ENCODE measurements around the gene PGLYRP2.

The PGLYRP2 gene

DNA sequence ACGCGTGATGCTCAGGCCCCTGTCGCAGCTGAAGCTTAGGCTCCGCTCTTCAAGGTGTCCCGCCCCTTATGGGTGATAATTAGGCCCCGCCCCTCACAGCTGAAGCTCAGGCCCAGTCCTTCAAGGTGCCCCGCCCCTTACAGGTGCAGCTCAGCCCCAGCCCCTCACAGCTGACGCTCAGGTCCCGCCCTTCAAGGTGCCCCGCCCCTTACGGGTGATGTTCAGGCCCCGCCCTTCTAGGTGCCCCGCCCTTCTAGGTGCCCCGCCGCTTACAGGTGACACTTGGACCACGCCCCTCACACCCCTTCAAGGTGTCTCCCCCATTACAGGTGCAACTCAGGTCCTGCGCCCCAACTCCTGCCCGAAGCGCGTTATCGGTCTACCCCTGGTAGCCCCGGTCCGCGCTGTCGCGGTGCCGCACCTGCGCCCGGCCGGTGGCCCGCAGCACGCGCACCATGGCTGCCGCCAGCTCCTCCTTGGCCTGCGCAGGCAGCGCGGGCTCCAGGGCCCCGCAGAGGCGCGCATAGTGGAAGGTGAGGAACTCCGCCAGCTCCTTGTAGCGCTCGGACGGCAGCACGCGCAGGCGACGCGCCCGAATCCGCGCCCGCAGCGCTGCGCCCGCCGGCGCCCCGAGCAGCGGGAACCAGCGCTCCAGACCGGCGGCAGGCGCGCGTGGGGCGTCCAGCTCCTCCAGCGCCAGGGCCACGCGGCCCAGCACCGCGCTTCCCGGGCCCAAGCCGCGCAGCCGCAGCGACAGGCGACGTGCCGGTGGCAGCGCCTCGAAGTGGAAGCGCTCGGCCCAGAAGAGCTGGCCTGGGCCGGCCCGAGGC, 22.2 kb downstream of the PGLYRP2 start:
- no peak for DNase-seq (ENCODE audit: low read depth in 3 of 3)

DNA sequence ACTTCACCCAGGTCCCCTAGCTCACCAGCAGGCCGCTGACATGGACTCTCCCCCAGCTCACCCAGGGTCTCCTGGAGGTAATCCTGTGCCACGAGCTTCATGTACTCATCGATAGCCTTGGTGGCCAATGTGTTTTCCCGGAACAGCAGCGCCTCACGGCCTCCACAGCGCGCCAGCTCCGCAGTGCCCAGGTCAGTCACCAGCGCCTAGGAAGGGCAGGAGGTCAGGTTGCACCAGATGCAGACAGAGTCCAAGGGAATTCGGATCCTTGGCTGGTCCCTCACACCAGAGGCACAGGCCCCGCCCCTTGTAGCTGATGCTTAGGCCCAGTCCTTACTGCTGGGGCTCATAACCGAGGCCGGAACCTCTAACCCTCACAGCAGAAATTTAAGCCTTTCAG, 22.9 kb downstream of the PGLYRP2 start:
- DNase-seq (ENCODE audit: low read depth in 3 of 3): no peak

DNA sequence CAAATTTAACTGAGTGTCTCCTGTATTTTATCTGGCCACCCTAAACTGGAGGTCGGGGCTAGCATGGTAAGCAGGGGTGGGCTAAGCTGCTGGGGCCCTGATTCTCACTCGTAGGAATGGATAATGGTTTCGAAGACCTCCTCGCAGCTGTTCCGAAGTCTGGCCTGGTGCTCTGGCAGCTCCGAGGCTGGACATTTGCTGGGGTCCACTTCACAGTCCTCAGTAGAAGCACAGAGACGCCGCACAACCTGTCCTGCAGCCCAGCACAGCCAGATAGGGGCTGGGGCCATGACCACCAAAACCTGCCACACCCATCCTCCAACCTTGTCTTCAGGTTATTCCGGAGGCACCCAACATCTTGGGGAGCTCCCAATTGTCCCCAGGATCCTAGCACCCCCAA, 23.3 kb downstream of the PGLYRP2 start:
- DNase-seq (ENCODE audit: low read depth in 3 of 3): no peak

DNA sequence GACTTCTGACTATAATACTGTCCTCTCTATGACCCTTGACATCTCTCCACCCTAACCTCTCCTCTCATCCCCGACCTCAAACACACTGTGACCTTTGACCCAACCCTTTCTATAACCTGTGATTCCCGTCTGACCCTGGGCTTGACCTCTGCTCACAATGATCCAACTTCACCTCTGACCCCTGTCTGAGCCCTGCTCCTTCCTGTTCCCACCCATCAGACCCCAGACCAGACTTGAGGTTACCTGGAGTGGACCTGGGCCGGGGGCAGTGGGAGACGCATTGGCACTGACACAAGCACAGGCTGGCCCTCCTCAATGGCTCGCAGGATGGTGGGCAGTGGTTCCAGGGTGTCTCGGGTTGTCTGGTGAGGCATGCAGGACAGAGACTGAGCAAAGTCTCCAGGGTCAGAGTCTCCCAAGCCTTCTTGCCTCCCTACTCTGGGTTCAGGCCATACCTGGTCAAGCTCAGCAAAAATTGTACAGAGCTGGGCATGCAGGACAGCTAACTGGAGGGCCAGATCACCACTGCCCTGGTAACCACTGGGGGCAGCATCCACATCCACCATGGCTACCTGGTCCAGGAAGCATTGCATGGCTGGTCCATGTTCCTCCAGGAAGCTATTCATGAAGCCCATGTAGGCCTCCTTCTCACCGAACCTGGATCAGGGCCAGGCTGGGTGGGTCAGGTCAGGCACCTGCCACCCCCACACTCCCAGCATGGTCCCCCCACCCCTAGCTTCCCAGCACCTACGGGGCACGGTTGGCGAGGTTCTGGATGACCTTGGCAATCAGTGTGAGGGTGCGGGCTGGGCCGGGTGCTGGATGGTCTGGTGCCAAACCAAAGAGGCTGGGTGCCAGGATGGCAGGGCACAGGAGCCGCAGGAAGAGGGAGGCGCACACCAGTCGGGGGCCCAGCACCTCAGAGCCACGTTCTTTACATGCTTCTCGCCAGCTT, 25.1 kb downstream of the PGLYRP2 start:
- no peak for DNase-seq (ENCODE audit: low read depth in 3 of 3)

DNA sequence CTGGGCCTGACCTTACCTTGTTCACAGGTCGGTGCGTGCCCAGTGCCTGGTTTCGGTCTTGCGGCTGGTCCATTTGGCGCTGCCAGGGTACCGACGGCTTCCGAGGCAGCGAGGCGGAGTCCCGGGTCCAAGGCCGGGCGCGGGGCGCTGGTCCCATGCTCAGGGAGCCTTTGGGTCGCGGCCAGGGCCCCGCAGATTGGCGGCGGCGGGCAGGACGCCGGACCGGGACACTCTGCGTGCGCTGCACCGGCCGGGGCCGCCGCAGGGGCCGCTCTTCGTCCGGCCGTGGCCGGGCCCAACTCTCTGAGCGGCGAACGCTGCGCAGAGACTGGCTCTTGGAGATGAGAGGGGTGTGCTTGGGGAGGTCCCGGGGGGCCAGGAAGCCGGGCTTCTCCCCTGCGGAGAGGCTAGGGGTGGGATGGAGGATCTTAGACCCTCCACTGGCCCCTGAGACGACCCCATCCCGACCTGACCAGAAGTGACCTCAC, 26.2 kb downstream of the PGLYRP2 start:
- DNase-seq (ENCODE audit: low read depth in 3 of 3): no peak

DNA sequence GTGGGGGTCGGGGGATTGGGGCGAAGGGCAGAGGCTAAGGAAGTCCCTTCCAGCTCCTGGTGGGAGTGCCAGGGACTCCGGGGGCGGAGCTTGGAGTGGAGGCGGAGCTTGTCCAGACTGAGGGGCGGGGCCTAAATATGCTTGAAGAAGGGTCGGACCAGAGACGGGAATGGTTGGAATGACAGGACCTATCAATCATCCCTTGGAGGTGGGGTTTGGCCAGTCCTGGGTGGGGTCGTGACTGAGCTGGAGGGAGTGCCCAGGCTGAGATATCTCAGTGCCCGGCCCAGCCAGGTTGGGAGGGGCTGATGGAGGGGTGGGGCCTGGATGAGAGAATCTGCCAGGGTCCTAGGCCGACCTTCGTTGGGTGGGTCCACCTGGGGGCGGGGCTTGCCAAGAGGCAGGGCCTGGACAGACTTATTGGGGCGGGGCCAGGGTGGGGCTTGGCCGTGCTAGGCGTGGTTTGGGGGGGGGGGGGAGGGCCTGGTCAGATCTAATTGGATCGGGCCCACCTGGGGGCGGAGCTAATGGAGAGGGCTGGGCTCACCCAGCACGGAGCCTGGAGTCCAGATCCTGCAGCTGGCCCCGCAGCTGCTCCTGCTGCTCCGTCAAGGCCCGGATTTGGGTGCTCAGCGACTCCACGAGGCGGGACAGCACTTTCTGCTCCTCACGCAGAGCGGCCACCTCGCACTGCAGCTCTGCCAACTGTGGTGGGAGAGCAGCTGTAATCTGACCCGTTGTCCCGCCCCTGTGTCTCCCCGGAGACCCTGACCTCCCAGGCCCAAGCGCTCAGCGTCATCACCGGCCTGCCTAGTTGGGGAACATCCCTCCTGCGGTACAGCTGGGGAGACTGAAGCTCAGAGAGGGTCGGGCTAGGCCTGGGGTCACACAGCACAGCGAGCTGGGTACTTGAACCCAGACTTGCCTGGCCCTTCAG, 26.9 kb downstream of the PGLYRP2 start:
- no peak for DNase-seq (ENCODE audit: low read depth in 3 of 3)

DNA sequence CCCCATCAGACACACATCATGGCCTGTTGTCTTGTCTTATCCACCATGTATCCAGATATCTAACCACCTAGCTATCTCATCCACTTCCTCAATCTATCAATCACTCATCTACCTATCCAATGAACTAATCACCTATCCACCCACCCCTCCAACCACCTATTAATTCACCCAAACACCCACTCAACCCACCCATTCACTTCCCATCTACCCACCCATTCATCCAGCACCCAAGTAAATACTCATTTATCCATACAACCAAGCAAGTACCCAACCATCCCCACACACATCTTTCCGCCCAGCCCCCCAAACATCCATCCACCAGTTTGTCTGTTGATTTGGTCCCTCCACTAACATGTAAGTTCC, 28.8 kb downstream of the PGLYRP2 start:
- DNase-seq (ENCODE audit: low read depth in 3 of 3): no peak

DNA sequence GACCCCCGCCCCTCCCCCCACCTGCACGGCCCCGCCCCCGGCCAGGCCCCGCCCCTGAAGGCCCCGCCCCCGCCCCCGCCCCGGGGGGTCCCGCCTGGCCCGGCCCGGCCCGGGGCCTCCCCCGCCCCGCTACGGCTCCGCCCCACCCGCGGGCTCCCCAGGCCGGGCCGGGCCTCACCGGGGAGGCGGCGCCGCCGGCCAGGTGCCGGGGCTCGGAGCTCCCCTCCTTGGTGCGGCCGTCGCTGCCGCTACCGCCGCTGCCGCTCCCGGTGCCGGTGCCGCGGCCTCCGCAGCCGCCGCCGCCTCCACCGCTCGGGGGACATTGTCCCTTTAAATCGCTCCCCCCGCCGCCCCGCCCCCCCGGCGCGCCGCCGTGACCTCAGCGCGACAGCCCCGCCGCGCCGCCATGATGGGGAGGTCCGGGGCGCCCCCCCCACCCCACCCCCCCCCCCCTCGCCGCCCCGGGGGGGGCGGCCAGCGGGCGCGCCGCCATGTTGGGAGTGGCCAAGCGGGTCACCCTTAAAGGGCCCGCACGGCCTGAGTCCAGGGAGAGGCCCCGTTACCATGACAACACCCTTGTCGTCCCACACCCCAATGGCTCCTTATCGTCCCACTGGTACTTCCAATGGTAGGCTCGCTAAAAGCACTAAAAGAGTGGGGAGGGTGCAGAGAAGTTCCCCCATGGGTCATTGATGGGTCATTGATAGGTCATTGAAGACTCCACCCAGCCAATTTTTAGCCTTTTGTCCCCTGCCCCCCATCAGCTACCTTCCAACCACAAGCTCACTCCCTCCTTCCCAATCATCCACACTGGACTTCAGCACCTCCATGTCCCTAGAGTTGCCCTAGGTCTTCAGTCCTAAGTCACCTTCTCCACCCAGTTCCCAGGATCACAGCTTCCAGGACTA, 29.4 kb downstream of the PGLYRP2 start, which contains the start of gene WIZ:
WIZ (minus strand) TSS at position 337 of the 908 bp plus-strand sequence. CDS start 1,649 bp downstream, outside the sequence.
- peak; percentile 74 to 80 (median 75) for DNase-seq (ENCODE audit: low read depth in 3 of 3)

DNA sequence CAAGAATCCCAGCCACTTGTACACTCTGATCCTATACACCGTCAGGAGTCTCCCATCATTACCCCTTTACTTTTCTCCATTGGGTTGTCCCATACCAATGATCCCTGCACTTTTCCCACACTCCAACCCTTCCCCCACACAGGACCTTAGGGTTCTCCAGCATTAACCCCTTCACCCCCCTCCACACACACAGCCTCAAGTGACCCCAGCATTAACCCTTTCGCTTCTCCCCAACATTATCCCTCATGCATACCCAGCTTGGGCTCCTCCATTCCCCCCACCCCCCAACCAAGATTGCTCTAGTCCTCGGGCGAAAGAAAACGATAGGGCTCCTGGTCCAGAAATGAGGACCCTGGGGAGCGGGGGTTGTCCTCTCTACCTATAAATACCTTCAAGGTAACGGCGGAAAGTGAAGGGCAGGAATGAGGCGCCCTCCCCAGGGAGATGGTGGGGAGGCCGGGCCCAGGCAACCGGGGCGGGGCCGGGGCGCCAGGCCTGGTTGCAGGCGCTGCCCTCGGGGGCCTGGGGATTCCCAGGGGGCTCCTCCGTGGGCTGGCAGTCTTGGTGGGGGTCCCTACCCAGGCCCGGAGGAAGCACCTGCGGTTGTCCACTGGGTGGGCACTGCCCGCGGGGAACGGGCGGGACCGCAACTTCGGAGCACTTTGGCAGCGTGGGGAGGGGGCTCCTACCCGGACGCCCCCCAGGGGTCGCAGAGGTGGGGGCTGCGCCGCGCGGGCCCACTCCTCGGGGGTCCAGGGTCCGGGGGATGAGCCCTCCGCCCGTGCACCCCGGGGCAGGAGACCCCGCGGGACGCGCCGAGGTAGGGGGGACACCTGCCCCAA, 30.3 kb downstream of the PGLYRP2 start:
- no peak for DNase-seq (ENCODE audit: low read depth in 3 of 3)

DNA sequence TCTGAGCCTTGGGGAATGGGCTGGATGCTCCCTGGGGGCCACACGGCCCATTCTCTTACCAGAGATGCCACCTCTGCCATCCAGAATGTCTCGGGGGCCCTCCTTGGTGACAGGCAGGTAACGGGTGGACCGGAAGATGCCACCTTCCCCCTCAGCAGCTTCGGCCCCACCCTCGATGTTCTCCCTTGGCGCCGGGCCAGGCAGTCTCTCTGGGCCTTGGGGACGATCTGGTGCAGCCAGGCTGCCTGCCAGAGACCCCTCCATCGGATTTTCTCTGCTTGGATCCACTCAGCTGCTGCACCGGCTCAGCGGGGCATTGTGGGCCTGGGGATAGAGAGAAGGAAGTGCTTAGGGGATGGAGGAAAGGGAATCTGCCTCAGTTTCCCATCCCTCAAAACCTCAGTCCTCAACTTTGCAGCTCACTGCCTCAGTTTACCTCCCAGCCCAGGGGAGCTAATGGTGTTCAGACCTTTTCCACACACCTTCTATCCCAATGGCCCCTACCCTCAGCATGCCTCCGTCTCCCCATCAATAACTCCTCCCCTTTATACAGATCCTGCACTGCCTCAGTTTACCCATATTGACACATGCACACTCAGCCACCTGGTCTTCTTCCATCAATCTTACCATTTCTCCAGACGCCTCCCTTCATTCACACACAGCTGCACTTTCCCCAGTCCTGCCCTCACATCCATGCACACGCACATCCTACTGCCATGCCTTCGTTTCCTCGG, 31.1 kb downstream of the PGLYRP2 start:
- no peak for DNase-seq (ENCODE audit: low read depth in 3 of 3)

DNA sequence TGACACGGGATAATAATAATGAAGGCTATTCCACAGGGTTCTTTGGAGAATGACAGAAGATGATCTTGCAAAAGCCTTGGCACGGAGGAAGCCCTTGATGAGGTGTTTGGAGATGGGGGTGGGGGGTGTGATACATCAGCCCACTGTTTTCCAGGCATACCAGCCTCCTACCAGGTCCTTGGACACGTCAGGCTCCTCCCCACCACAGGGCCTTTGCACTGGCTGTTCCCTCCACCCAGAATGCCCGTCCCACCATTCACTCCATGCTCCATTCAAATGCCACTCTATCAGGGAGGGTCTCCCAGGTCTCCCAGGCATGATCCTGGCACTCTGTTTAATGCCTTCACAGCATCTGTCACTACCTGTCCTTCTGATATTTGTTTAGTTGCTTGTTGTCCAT, 32.2 kb downstream of the PGLYRP2 start:
- DNase-seq (ENCODE audit: low read depth in 3 of 3): no peak

DNA sequence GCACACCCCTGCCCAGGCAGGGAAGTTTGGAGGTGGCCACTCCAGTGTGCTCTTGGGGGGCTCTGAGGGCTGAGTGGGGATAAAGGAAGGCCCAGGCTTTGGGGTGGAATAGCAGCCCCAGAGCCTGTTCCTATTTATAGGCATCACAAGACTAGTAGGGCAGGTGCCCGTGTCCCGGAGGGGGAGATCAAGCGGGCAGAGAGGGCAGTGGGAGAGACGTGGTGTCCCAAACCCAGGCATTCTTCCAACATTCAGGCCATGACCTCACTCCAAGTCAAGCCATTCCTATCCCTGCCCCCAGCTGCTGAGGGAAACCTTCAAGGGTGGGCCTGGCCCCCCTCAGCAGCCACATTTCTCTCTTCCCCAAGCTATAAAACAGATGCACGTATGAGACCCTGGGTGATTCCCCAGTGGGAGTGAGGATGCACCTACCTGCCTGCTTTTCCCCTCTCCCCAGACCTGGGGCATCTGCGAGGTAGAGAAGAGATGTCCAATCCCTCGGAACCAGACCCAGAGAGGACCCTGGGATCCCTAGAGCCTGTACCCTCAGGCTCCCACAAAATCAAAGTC, 33.4 kb downstream of the PGLYRP2 start:
- no peak for DNase-seq (ENCODE audit: low read depth in 3 of 3)

DNA sequence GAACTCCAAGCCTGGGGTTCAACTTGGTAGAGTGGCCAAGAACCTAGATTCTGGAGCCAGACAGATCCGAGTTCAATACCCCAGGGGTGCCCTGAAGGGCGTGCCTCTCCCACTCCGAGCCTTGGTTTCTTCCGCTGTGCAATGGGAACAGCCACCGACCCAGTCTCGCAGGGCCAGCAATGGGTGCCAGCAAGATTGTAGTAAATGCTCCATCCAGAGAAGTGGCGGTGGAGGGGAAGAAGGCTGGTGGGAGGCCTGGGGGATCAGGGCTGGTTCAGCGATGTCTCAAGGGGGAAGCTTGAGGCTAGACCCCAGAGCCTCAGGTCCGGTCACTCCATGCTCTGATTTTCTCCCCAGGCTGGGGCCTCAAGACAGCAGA, 34.1 kb downstream of the PGLYRP2 start:
- DNase-seq (ENCODE audit: low read depth in 3 of 3): no peak

DNA sequence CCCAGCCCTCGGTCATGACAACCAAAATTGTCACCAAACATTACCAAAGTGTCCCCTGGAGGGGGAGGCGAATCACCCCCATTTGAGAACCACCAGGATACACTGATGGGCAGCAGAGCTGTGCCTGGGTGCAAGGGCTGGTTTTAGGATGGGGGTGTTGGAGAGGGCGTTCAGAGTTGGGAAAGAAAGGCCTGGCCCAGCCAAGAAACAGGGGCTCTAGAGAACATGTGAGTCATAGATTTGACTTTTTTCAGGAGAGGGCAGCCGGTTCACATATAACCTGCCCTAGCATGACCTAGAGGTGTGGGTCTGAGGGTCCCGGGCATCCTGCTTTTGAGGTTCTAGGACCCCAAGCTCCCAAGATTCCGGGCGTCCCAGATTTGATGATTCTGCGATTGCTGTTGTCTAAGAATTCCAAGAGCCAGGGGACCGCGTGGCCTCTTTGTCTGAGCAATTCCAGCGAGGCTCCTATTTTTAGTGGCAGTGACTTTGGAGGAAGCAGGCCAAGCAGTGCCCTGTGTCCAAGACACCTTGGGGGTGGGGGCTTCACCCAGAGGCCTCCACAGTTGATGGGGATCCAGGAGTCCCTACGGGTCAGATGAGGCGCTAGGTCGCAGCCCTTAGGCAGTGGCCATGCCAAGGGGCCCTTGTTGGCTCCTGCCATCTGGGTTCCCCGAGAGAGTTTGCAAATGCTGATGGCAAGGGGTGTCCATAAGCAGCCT, 34.6 kb downstream of the PGLYRP2 start:
- no peak for DNase-seq (ENCODE audit: low read depth in 3 of 3)

DNA sequence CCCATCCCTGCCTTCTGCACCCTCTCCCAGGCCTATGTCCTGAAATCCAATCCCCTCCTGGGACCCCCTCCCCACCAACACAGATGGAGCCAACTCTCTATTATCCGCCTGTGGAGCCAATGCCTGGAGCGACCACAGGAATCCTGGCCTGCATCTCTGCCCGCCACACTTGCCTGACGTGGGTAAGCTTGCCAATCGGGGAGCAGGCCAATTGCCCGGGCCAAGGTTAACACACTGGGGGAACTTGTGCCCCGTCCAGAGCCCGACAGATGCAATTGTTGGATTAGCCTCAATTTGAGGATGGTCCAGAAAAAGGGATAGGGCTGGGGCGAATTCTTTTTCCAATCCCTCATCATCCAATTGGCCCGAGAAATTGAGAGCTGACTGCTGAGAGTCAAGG, 35.5 kb downstream of the PGLYRP2 start:
- DNase-seq (ENCODE audit: low read depth in 3 of 3): no peak

DNA sequence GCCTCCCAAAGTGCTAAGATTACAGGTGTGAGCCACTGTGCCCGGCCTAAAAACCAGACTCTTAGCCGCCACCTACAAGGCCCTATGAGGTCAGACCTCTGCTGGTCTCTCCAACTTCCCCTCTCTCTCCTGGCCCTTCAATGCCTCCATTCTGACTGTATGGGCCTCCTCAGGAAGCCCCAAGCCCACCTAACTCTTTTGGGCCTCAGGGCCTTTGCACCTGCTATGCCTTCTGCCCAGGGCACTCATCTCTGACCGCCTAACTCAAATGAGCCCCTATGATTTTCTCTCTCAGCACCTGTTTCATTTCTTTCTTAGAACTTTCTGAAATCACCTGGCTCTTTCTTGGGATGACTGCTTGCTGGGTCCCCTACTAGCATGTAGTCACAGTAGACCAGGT, 36.0 kb downstream of the PGLYRP2 start:
- DNase-seq (ENCODE audit: low read depth in 3 of 3): no peak

DNA sequence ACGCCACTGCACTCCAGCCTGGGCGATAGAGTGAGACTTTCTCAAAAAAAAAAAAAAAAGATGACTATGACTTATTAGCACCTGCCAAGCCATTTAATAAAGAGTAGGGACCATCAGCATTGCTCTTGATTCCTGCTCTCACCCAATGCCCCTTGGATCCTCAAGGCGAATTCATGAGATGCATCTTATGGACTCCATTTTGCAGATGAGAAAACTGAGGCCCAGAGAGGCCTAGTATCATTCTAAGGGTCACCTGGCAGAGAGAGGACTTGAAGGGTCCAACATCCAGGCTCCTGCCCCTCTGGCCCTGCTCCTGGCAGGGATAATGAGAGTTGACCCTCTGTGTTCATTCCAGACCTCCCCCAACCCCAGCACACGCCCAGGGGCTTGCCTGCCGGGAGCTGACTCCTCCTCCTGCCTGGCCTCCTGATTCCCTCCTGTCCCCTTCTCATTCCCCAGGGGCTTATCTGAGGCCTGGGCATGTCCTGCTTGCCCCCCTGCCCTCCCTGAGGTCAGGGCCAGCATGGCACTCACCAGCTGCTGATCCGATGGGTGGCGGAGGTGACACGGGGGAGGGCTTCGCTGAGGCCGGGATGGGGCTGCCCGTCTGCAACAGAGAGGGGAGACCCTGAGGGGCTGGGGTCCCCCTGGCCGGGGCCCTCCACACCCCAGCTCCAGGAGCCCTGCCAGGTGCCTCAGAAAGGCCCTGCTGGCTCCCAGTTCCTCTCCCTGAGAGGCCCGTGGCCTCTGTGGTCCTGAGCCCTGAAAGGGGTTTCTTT, 37.0 kb downstream of the PGLYRP2 start:
- no peak for DNase-seq (ENCODE audit: low read depth in 3 of 3)
